NCI-H524 (cell line): ENCODE data around the gene MRPL34.
A peak's percentile ranks its signal among the peaks of the same experiment; 100 is the strongest.
"Not testable (repeated sequence)": the region's sequence is repeated elsewhere in the genome, so short reads cannot be mapped to it uniquely, and the experiment has no call there.

Source experiments
- DNase-seq, 2 experiments: peaks; one replicate each; lab custom pipeline; 2025; lab: John Stamatoyannopoulos, UW

MRPL34 gene

GRCh38 chr19:17285415-17286135, 20.1 kb upstream of the MRPL34 start:
- no peak for DNase-seq

GRCh38 chr19:17286263-17286662, 19.4 kb upstream of the MRPL34 start:
- no peak for DNase-seq

- DNase-seq: no peak
Measured at GRCh38 chr19:17286752-17287151, 18.9 kb upstream of the MRPL34 start.

- peak; percentile 12 to 70 for DNase-seq
Measured at GRCh38 chr19:17289489-17289888, 16.2 kb upstream of the MRPL34 start.

- DNase-seq: peak; percentile 88 to 89
Measured at GRCh38 chr19:17292301-17293074, 13.2 kb upstream of the MRPL34 start.

- DNase-seq: no peak
Measured at GRCh38 chr19:17293605-17294004, 12.1 kb upstream of the MRPL34 start.

GRCh38 chr19:17294051-17294891, 11.4 kb upstream of the MRPL34 start:
- DNase-seq: no peak

GRCh38 chr19:17295551-17295950, 10.1 kb upstream of the MRPL34 start:
- DNase-seq: not testable (repeated sequence)

GRCh38 chr19:17296273-17296672, 9.4 kb upstream of the MRPL34 start:
- peak in 1 of 2 experiments; percentile 31 for DNase-seq

GRCh38 chr19:17296976-17297375, 8.7 kb upstream of the MRPL34 start:
- DNase-seq: no peak

GRCh38 chr19:17300992-17301619, 4.6 kb upstream of the MRPL34 start:
- no peak for DNase-seq

GRCh38 chr19:17302391-17303166, 3.1 kb upstream of the MRPL34 start:
- DNase-seq: peak in 1 of 2 experiments; percentile 62

GRCh38 chr19:17303167-17303939, 2.3 kb upstream of the MRPL34 start, which contains the start of gene ABHD8:
Gene ABHD8, minus strand, starts transcription at chr19:17303425. Its CDS starts 1,809 bp downstream, at chr19:17301616.
- peak; percentile 91 to 97 for DNase-seq

GRCh38 chr19:17303940-17304267, 1.8 kb upstream of the MRPL34 start:
- DNase-seq: peak in 1 of 2 experiments; percentile 27

- no peak for DNase-seq
Measured at GRCh38 chr19:17304386-17305215, 1.1 kb upstream of the MRPL34 start.

- no peak for DNase-seq
Measured at GRCh38 chr19:17305216-17305516, 506 bp upstream of the MRPL34 start.

- peak in 1 of 2 experiments; percentile 55 for DNase-seq
Measured at GRCh38 chr19:17306285-17306714, 628 bp downstream of the MRPL34 start.

- DNase-seq: no peak
Measured at GRCh38 chr19:17307876-17308377, 2.3 kb downstream of the MRPL34 start.
